Metanephros (tissue), 2 donors: ENCODE results near the gene FLNA. TPM values are rescaled to one million over a fixed set of nuclear protein-coding genes. Genes with fewer than 3 reads are reported as not detected.

ENCODE experiments used
- small RNA-seq: library from RNA; depleted of rRNA; stranded (forward); fragments of <200 nt; gene quantifications from one replicate; pipeline ENCODE3, GENCODE V24; 2014; ENCODE audit warnings: low replicate concordance
- total RNA-seq: library from RNA; depleted of rRNA; stranded (reverse); fragments of >200 nt; gene quantifications from one replicate; pipeline ENCODE4 v1.2.3, GENCODE V29; 2014

The FLNA gene, protein sequence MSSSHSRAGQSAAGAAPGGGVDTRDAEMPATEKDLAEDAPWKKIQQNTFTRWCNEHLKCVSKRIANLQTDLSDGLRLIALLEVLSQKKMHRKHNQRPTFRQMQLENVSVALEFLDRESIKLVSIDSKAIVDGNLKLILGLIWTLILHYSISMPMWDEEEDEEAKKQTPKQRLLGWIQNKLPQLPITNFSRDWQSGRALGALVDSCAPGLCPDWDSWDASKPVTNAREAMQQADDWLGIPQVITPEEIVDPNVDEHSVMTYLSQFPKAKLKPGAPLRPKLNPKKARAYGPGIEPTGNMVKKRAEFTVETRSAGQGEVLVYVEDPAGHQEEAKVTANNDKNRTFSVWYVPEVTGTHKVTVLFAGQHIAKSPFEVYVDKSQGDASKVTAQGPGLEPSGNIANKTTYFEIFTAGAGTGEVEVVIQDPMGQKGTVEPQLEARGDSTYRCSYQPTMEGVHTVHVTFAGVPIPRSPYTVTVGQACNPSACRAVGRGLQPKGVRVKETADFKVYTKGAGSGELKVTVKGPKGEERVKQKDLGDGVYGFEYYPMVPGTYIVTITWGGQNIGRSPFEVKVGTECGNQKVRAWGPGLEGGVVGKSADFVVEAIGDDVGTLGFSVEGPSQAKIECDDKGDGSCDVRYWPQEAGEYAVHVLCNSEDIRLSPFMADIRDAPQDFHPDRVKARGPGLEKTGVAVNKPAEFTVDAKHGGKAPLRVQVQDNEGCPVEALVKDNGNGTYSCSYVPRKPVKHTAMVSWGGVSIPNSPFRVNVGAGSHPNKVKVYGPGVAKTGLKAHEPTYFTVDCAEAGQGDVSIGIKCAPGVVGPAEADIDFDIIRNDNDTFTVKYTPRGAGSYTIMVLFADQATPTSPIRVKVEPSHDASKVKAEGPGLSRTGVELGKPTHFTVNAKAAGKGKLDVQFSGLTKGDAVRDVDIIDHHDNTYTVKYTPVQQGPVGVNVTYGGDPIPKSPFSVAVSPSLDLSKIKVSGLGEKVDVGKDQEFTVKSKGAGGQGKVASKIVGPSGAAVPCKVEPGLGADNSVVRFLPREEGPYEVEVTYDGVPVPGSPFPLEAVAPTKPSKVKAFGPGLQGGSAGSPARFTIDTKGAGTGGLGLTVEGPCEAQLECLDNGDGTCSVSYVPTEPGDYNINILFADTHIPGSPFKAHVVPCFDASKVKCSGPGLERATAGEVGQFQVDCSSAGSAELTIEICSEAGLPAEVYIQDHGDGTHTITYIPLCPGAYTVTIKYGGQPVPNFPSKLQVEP (N-terminal part only)
- total RNA-seq: 813 TPM

GRCh38 chrX:154374313-154375155 is at the start of gene FLNA:
Gene FLNA, minus strand, starts transcription at chrX:154374634. Its CDS starts 3,389 bp downstream, at chrX:154371245.

DNA sequence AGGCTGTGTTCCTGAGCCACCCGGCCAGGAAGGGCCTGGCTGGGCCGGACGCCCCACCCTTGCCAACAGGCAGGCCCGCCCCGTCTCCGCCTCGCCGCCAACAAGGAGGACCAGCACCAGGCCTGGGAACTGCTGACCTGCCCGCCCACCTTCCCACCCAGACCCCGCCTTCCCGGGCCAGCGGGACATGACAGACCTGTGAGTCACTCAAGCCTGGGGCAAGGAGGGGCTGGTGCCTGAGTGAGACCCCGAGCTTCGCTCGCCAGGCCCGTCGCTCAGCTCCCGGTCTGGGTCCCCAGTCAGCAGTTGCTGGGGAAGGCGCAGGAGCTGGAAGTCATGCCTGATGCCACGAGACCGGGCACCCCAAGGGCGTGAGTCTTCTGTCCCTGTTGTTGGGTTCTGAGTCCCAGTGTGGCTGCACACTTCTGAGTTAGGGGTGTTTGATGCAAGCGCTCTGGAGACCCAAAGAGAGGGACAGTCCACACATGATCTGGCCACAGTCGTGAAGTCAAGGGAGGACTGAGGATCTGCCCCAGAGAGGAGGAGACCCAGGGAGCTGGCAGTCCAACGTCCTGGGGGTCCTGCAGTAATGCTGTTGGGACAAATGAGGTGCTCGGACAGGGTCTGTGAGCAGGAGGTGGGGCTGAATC is 34.9 kb upstream of the FLNA start, which contains the start of gene DNASE1L1:
TSS of gene DNASE1L1 (minus strand) at position 33 of the 650 bp plus-strand sequence. CDS start 3,686 bp downstream, outside the sequence.

GRCh38 chrX:154397888-154398667 is 23.6 kb upstream of the FLNA start, which contains the start of gene RPL10:
Gene RPL10, plus strand, starts transcription at chrX:154398377. Its CDS starts 143 bp downstream, at chrX:154398520.

GRCh38 chrX:154378799-154379568 is 4.5 kb upstream of the FLNA start, which contains the start of gene EMD:
Gene EMD, plus strand, starts transcription at chrX:154379295. Its CDS starts 190 bp downstream, at chrX:154379485.

Small RNA genes within 50 kb of the gene (small RNA-seq; reads per million reads assigned to genes)
- not detected for gene SNORA70

Other genes with a start within 250 kb of the FLNA start
- not detected for gene OPN1LW, start 230.4 kb downstream of the FLNA start, total RNA-seq
- not detected for gene OPN1MW, start 192.0 kb downstream of the FLNA start, total RNA-seq
- not detected for gene OPN1MW2, start 154.9 kb downstream of the FLNA start, total RNA-seq
- not detected for gene OPN1MW3, start 117.1 kb downstream of the FLNA start, total RNA-seq
- gene TEX28, start 79.5 kb downstream of the FLNA start, total RNA-seq: not detected
- 0.18 TPM for gene TKTL1, start 78.8 kb downstream of the FLNA start, total RNA-seq
- gene EMD, start 4.7 kb upstream of the FLNA start, total RNA-seq: 61.3 TPM
- gene RPL10, start 23.7 kb upstream of the FLNA start, total RNA-seq: 2,753 TPM
- 27.1 TPM for gene DNASE1L1, start 34.6 kb upstream of the FLNA start, total RNA-seq
- gene TAFAZZIN, start 36.9 kb upstream of the FLNA start, total RNA-seq: 35.7 TPM
- 106 TPM for gene ATP6AP1, start 54.0 kb upstream of the FLNA start, total RNA-seq
- 103 TPM for gene GDI1, start 62.5 kb upstream of the FLNA start, total RNA-seq
- gene FAM50A, start 69.5 kb upstream of the FLNA start, total RNA-seq: 26.0 TPM
- 28.7 TPM for gene PLXNA3, start 83.6 kb upstream of the FLNA start, total RNA-seq
- gene LAGE3, start 104.6 kb upstream of the FLNA start, total RNA-seq: 11.6 TPM
- gene UBL4A, start 112.0 kb upstream of the FLNA start, total RNA-seq: 31.4 TPM
- 17.9 TPM for gene SLC10A3, start 116.0 kb upstream of the FLNA start, total RNA-seq
- gene FAM3A, start 141.6 kb upstream of the FLNA start, total RNA-seq: 23.9 TPM
- gene G6PD, start 172.2 kb upstream of the FLNA start, total RNA-seq: 31.3 TPM
- gene IKBKG, start 173.0 kb upstream of the FLNA start, total RNA-seq: 14.5 TPM
- gene CTAG1A, start 210.5 kb upstream of the FLNA start, total RNA-seq: not detected
- gene CTAG1B, start 244.6 kb upstream of the FLNA start, total RNA-seq: not detected